Caki2 (cell line): ENCODE results near the gene ARHGAP15. TPM values are rescaled to one million over a fixed set of nuclear protein-coding genes. Genes with fewer than 3 reads are reported as not detected.

ENCODE experiments used
- DNase-seq: peaks from one replicate; pipeline ENCODE4 v3.0.0-alpha.2; 2015; ENCODE audit warnings: low read depth
- in situ Hi-C: cut with HindIII; loops from 2 replicates; pipeline ENCODE4 v1.10.0; 2016; ENCODE audit warnings: low sequenced_read_pairs, low pct_unique_long_range_greater_than_20kb, mixed read lengths
- total RNA-seq: library from RNA; depleted of rRNA; stranded (reverse); fragments of >200 nt; shearing (Covaris generic); gene quantifications from 2 replicates; pipeline ENCODE4 v1.2.3, GENCODE V29; 2014; ENCODE audit warnings: low replicate concordance

The ARHGAP15 gene
- total RNA-seq, 1 experiment from 2014 or later, result not detected

DNA sequence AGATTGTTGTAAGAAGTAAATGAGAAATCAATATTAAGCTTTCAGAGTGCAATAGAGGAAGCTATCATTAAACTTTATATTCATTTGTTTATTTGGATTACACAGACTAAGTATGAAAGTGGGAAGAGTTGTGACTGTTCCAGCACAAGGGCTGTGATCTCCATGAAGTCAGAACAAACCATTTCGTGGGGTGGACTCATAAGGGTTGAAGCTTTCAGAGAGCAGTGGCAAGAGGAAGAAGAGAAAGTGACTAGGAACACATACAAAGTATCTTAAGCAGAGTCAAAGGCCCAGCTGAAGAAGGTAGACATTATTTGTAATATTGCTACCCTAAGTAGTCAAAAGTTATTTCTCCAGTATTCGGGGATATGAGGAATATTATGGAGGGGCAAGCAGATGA lies 117.0 kb downstream of the ARHGAP15 start:
- DNase-seq, result no peak
- in situ Hi-C loops, result no loop called here

DNA sequence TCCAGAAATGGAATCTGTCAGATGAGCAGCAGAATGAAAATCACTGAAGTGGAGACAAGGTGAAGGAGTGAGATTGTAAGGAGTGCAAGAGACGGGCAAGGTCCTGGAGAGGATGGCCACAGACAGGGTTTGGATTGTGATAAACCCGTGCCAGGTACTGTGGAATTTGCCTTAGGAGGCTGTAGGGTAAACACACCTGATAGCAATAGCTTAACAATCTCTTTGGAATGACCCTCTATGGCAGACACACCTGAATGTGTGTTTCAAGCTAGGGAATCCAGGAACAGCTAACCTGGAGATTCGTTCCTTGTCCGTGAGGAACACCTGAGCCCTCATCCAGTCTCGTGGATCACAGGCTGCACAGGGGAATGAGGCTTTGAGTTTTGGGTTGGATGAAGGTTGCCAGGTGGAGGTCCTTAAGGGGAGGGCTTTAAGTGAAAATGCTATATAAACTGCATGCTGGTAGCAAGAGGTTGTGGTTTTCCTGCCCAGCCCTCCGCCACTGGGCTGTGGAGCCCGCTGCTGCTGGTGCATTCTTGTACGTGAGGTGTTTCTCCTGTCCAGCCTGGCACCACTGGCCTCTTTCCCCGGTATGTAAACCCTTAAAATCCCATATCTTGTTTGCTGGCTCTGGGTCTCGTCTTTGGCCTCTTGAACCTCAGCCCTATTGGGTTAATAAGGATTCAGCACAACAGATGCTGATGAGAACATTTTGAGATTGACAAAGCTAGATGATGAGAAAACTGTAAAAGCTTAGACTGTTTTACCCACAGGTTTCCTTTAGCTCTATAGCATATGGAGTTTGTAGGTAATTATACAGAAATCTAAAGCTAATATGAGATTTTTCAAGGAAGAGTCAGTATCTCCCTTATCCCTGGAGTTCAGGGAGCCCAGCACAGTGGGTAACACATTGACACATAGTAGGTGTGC lies 117.9 kb downstream of the ARHGAP15 start:
- in situ Hi-C loops, result no loop called here

DNA sequence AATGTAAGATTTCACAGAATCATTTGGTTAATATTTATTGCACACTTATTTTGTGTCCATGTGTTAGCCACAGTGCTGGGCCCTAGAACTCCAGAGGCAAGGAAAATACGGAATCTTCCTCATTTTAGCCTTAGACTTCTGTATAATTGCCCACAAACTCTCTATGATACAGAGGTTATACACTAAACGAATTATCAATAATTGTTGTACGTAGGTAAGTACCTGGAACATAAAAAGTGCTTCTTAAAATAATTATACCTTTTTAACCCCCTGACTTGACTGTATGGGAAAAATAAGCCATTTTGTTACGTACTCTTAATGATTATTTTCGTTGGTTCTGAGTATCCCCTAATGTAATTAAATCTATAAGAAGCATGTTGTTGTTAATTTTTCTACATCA lies 119.4 kb downstream of the ARHGAP15 start:
- no peak for DNase-seq
- in situ Hi-C loops, result no loop called here

More for the DNA sequence above, 117.9 kb downstream of the ARHGAP15 start:
- no peak for DNase-seq

DNA sequence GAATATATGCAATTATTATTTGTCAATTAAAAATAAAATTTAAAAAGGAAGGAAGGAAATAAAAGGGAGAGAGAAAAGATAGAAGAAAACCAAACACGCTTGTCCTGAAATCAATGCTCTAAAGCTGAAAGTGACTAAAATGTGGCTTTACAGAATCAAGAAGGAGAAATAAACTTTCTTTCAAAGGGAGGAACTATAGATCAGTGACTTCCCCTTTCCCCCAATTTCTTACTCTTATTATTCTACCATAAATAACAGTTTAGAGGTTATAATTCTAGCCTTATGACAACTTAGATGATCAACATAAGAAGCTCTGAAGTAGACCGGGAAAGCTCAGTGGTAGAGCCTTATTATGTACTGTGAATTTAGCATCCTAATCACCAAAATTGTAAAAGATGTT lies 122.5 kb downstream of the ARHGAP15 start:
- DNase-seq, result no peak
- in situ Hi-C loops, result no loop called here

DNA sequence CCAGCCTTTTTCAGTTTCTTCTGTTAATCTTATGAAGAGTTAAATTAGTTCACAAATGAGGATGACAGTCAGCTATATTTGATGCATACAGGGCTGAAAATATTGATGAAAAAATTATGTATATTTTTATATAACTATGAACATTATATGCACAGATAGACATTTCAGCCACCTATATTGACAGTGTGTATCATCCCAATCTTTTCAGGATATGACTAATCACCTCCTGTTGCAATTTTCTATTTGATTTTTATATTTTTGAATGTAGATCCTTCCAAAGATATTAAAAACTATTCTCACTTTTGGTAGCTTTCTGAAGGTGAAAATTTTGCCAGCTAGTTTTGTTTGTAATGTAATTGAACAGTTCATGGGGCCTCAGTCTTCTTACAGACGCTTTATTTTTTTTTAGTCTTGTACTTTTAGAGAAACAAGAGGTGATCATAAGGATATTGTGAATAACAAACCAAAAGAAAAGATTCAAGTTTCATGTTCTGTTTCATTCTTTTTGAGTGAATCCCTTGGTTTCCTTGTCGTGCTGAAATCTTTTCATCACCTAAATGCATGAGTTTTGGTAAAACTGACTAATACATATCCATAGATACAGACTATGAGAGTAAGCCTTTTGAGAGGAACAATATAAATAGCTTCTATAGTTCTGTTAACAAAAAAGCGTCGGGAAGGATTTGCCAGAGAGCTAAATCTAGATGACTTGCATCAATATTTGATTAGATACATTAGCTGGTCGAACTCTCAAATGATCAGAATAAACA lies 123.1 kb downstream of the ARHGAP15 start:
- in situ Hi-C loops, result no loop called here
- DNase-seq, result no peak

DNA sequence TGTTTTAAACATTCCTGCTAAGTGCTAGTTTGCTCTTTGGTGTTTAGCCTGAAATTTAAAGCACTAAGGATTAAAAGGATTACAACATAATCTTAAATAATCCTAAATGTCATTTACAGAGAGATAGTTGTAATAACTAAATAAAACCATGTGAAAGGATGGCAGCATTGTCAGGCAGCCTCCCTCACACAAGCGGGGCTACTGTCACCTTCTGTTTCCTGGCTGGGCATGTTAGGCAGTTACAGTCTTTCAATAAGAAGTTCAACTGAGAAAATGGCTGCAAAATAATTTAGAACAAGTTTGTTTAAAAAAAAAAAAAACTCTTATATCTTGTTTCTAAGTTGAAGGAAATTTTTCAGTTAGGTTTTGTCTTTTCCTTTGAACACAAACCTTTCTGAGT lies 124.9 kb downstream of the ARHGAP15 start:
- no peak for DNase-seq
- in situ Hi-C loops, result no loop called here

DNA sequence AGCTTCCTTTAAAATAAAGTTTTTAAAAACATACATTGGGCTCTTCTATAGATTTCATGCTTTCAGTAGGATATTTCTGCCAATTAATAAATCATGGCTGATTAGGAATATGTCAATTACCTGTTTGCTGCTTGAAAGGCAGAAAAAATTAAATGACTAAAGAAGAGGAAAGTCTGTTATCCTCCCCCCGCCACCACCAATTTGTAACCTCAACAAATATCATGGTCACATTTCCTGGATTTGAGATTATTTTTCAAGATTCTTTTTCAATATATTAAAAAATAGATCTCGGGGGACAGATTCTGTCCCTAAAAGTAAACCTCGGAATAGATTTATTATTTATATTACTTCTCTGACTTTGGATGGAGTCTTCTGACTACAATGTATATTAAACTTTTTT lies 125.9 kb downstream of the ARHGAP15 start:
- in situ Hi-C loops, result no loop called here
- no peak for DNase-seq

DNA sequence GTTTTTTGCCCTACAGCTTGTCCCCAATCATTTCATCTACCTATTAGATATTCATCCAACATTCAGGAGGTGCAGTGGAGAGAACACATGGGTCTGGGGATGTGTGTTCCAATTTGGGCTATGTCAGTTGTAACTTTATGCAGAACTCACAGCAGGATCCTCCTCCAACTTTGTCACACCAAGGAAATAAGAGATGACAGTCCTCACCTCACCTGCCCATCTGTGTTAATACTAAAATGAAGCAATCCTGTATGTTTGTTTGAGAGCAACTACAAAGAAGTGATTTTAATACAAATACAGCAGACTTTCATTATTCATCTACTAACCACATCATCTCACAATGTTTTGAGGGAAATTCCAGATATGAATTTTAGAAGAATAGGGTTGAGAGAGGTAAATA lies 126.7 kb downstream of the ARHGAP15 start:
- DNase-seq, result no peak
- in situ Hi-C loops, result no loop called here

DNA sequence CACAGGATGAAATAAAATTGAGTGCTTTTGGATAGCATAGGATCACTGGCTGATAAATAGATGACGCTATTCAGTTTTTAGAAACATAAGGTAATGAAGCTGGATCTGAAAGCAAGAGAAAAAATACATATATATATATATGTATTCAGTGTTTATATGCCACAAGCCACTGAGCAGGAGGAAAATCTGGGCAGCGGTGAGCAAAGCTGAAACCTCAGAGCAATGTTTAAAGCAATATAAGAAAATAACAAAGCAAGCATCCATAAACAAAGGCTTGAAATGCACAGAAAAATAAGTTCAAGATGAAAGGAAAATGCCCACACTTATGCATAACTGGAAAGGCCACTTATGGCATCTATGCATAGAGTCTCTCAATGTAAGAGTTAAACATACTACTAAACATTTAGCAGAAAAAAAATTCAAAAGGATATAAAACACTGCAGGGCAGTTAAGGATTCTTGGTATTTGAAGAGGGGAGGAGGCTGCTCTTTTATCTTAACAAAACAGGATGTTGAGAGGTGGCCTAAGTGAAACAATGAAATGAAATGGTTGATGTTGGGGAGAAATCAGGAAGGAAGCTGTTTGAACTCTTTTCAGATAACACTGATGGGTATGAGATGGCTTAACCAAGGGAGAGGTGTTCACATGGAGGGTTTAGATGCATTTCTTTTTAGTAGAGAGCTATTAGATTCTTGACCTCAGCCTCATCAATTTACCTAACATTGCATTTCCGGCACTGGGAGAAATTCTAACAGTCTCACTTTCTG lies 129.1 kb downstream of the ARHGAP15 start:
- in situ Hi-C loops, result no loop called here
- no peak for DNase-seq

DNA sequence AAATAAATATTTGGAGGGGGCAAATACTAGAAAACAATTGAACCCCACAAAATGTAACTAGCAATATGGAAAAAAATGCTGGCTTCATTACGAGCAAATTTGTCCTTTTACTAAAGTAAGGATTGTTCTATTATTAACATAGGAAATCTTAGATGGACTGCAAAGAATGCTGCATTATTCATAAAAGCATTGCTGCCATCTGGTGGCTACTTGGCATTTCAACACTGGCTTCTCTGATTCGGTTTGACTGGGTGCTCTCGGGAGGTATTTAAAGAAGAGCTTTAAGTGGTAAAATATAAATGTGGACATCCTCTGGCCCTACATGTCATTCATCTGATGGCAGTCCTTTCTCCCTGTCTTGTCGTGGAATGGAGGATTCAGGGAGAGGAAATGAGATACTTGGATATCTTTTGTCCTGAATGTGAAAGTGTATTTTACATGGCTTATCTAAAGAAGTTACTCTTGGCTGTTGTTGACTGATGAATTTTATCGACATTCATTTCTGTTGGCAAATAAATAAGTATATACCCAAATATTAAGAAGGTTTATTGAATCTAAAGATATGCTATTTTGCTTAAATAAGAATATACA lies 130.2 kb downstream of the ARHGAP15 start:
- DNase-seq, result peak; percentile 49
- in situ Hi-C loops, result no loop called here

DNA sequence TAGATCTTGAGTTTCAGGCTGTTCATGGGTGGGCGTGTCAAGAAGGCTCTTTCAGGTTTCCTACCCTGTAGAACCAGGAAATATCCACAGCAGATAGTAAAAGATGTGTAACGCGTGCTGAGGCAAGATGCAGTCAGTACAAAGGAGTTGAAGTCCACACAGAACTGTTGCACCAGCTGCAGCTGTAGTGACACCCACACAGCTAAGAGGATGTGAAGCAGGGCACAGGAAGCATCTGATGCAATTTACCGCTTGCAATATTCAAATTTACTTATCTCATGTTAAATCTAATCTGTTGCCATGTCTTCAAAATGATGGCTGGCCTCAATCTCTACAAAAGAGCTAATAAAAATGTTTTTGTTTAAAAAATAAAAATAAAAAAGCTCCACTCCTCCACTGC lies 132.8 kb downstream of the ARHGAP15 start:
- in situ Hi-C loops, result no loop called here
- DNase-seq, result no peak

DNA sequence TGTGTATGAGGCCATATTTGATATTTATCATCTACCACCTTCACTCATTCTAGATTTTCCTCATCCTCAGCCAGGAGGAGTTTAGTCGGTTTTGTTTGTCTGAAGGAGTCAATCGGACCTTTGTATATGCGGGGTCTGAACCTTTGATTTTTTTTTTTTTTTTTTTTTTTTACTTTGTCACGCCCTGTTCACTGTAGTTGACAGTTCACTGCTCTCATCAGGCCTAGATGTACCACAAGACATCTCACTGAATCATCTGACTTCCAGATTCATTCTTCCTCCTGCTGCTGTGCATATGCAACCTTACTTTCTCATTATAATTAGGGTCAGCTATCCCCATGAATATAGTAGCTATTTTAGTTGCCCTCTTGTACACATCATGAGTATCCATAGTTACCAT lies 133.2 kb downstream of the ARHGAP15 start:
- in situ Hi-C loops, result no loop called here
- no peak for DNase-seq

DNA sequence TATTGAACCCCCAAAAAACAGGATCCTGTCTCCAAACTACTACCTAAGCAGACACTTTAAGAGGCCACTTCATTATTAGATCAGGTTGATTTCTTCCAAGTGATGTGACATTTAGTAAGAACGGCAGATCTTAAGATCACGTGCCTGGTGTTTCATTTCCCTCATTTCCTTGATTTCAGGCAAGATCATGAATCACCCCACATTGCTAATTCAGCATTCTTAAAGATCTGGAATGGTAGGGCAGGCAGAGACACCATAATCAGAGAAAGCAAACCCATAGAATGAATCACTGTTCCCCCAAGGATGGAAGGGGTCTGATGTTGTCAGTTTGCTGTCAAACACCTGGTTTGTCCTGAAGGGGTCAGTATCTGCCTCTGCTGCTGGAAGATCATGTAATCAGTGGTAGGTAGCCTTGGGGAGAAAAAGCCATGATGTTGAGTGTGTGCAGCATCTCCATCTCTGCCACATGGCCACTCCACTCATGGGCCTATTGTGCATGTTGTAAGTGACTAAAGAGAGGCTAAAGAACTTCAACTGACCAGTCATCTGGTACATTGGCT lies 133.9 kb downstream of the ARHGAP15 start:
- in situ Hi-C loops, result no loop called here

DNA sequence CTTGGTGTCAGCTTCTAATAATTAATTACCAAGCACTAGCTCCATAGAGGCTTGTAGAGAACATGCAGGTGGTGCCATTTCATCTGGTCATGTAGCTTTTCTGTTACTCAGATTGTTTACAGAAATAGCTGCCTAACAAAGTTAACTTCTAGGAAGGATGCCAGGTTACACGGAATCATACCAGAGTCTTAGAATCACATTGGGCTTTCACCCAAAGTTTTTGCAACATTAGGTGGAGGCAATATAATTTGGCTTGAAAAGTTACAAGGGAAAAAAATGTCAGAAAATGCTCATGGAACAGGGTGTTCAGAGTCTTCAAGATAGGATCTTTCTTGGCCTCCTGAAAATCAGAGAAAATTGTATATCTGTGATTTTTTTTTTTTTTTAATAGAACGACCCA lies 135.6 kb downstream of the ARHGAP15 start:
- in situ Hi-C loops, result no loop called here
- no peak for DNase-seq

More for the DNA sequence above, 133.9 kb downstream of the ARHGAP15 start:
- no peak for DNase-seq

DNA sequence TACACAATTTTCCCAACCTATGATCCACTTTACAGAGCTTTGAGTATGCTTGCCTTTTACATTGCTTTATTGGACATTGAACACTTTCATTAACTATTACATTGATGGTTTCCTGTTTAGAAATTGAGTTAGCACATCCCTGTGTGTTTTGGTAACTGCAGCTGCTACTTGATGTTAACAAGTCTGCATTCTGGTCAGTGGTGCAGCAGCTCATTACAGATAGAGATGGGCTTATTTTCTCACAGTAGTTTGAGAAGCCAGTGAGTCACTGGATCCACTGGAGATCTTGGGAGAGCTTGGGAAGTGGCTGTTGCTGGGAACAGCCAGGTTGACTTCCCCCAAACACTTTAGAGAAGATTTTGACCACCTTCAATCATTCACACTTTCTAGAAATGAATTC lies 150.5 kb downstream of the ARHGAP15 start:
- in situ Hi-C loops, result no loop called here
- no peak for DNase-seq

DNA sequence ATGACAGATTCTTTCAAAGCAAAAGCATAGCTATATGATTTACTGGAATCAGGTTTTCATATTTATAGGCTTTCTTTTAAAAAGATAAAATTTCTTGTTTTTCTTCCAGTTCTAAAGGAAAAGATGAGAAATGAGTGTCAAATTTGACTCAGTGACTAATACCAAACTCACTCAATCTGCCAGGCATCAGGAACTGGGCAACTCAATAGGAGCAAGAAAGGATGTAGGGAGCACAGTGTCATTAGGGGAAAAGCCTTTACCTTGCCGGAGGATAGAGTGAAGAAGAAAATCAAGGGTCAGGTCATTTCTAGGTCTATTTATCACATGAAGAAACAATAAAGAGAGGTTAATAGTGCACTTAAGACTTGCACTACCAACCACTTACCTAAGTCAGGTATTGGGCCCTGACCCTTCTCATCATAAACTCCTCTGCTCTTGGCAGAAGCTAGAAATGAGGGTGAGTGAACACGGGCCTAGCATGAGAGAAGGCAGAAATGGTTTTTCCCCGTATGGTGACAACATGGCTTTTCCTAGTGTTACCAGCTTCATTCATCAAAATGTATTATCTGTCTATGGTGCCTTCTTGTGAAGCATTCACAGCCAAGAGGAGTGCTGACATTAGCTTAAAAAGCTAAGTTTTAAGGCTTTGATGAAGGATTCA lies 151.0 kb downstream of the ARHGAP15 start:
- in situ Hi-C loops, result no loop called here
- no peak for DNase-seq

DNA sequence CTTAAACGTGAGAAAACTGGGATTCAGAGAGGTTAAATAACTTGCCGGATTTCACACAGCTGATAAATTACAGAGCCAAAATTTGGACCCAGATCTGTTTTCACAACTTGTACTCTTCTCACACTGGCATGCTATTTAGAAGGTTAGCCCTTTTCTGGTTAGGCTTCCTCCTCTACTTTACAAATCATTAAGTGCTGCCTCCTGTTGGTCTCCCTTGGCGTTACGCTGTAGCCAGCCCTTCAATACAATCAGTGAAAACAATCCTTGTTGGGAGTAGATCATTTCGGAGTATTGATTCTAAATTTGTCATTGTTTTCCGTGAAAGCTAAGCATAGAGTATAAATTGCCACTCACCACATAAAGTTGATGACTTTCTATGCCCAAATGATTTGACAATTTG lies 153.5 kb downstream of the ARHGAP15 start:
- in situ Hi-C loops, result no loop called here
- DNase-seq, result no peak
